Epithelial cell of proximal tubule (primary cell): ENCODE data around the gene ARHGEF25. TPM values are rescaled to one million over a fixed set of nuclear protein-coding genes. Genes with fewer than 3 reads are reported as not detected.

Source experiments
- DNase-seq: peaks from one replicate; pipeline ENCODE4 v3.0.0-alpha.2; 2011; ENCODE audit warnings: low read depth
- H3K4me3 ChIP-seq: 2 replicates; pipeline ENCODE4 v1.5.1; 2011; ENCODE audit warnings: low read depth, mild to moderate bottlenecking, low read length
- total RNA-seq: library from RNA; depleted of rRNA; stranded (reverse); fragments of >200 nt; gene quantifications from 2 replicates; pipeline ENCODE4 v1.2.3, GENCODE V29; 2015
- TF ChIP-seq, protein P1 (sequence below): conservative IDR thresholded peaks from 2 replicates; pipeline ENCODE4 v1.5.1; 2012; ENCODE audit warnings: low read depth, mild to moderate bottlenecking, low read length

ARHGEF25 gene
- total RNA-seq, 1 donor from 2014 or later, result 6.2 TPM

DNA sequence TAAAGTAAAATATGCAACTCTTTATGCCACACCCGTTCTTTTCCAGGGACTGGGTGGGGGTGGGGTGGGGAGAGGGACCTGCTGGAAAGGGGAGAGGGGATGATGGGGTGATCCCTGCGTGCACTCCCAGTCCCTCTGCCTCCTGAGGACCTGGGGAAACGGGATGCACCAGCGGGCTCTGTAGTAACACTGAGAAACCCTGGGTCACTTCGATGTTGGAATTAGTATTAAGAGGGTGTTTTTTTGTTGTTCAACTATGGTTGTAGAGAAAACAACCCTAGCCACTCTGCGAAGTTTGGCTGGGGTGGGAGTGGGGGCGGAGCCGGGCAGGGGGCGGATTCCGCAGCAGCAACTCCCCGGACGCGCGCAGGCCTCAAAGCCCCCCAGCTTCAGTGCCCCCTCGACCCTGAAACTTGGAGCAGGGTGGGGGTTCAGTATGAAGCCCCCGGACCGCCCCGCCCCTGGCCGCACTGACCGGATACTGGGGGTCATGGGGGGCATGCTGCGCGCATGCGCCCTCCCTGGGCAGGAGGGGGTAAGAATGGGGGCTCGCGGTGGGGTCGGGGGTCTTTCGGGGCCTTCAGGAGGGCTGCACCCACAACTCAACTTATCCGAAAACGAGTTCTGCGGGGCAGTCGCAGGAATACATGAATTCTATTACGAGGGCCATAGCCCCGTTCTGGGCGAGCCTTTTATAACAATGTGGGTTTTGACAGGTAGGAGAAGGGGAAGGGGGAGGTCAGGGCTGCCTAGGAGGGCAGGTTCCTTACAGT is 1.3 kb upstream of the ARHGEF25 start:
- TF ChIP-seq, protein P1, sequence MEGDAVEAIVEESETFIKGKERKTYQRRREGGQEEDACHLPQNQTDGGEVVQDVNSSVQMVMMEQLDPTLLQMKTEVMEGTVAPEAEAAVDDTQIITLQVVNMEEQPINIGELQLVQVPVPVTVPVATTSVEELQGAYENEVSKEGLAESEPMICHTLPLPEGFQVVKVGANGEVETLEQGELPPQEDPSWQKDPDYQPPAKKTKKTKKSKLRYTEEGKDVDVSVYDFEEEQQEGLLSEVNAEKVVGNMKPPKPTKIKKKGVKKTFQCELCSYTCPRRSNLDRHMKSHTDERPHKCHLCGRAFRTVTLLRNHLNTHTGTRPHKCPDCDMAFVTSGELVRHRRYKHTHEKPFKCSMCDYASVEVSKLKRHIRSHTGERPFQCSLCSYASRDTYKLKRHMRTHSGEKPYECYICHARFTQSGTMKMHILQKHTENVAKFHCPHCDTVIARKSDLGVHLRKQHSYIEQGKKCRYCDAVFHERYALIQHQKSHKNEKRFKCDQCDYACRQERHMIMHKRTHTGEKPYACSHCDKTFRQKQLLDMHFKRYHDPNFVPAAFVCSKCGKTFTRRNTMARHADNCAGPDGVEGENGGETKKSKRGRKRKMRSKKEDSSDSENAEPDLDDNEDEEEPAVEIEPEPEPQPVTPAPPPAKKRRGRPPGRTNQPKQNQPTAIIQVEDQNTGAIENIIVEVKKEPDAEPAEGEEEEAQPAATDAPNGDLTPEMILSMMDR, result no peak
- H3K4me3 ChIP-seq, result no peak overlapping the region
- no peak for DNase-seq

DNA sequence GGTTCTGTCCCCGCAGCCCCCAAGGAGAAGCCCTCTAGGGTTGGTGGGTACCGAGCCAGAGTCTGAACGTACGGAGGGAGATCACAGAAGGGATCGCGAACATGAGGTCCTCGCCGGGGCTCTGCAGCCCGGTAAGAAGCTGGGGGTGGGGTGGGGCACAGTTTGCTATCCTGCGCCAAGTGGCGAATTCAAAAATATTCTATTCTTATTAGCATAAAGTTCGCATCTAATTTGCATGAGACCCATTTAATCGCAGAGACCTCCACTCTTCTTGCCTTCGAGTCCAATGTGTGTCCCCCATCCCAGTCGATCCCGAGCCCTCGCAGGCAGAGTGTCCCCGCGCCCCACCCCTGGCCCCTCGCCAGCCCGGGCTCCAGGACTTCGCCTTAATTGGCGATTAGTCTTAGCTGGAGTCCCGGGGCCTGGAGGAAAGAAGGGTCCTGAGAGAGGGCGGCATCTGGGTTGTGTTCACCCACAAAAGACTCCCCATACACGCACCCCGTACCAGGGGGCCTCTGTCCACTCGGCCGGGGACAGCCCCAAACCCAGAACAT is 604 bp upstream of the ARHGEF25 start:
- peak overlapping the region; percentile 60 for H3K4me3 ChIP-seq
- no peak for DNase-seq
- TF ChIP-seq, protein P1, result no peak

DNA sequence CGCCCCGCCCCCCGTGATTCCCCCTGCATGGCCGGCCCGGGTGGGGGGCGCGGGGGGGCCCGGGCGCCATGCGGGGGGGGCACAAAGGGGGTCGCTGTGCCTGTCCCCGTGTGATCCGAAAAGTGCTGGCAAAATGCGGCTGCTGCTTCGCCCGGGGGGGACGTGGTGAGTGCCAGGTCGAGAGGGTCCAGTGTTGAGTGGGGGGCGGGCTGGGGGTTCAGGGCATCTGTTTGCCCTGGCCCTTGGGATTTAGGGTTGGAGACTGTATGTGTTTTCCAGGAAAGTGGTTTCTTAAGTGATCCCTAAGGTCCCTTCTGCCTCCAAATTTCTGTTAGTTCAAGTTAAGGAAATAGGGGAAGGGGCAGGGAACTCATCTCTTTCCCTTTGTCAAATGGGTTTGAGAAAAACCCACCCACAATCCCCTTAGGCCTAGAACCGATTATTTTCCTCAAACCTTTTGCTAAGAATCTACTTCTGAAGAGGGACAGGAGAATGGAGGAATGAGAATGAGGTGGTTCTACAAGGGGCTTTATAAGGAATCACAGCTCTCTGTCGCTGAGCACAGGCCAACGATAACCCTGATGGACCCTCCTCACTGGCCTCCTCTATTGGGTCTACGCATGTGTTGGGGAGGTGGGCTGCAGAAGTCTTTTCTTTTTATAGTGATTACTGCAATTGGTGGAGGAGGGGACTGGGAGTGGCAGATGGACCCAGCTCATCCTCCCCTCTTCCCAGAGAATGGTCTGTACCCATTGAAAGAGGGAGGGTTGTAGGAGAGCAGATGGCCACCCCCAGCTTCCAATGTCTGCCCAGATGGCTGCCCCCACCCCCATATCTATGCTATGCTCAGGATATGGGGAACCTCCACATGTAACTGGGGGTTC is 834 bp downstream of the ARHGEF25 start:
- TF ChIP-seq, protein P1, result no peak
- peak overlapping the region; percentile 60 for H3K4me3 ChIP-seq
- no peak for DNase-seq

DNA sequence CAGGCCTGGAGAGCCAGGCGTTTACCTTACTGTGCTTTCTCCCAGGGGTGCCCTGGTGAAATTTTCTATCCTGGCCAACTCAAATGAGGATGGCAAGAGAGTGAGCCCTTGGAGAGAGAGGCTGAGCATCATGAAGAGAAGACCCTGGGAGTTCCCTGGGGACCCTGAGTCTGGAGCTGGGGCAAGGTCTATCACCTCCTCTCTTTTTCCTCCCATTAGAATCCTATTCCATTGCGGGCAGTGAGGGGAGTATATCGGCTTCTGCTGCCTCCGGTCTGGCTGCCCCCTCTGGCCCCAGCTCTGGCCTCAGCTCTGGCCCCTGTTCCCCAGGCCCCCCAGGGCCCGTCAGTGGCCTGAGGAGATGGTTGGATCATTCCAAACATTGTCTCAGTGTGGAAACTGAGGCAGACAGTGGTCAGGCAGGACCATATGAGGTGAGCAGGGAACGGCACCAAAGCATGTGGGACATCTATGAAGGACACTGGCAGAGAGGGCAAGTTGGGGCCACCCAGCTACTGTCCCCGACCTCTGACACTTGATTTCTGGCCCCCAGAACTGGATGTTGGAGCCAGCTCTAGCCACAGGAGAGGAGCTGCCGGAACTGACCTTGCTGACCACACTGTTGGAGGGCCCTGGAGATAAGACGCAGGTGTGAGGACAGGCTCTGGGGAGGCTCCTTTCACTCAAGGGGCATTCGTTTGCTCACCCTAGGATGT is 1.6 kb downstream of the ARHGEF25 start:
- no peak overlapping the region for H3K4me3 ChIP-seq
- DNase-seq, result no peak
- TF ChIP-seq, protein P1, result no peak

DNA sequence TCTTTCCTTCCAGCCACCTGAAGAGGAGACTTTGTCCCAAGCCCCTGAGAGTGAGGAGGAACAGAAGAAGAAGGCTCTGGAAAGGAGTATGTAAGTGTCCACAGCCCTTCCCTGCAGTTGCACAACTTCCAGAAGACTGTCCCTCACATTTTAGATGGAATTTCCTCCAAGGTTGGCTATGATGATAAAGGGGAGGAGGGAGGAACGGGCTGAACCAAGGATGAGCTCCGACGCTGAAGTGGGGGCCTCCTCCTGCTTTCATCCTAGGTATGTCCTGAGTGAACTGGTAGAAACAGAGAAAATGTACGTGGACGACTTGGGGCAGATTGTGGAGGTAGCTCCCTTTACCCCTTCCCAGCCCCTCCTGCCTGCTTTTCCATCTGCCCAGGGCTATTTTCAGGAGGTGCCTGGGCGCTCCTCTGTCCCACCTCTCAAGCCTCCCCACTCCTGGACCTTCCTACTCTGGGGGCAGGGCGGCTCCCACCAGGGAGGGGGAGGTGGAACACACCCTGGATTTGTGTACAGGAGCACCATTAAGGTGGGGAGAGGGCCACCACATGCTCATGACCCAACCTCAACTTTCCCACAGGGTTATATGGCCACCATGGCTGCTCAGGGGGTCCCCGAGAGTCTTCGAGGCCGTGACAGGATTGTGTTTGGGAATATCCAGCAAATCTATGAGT is 2.3 kb downstream of the ARHGEF25 start:
- H3K4me3 ChIP-seq, result no peak overlapping the region
- TF ChIP-seq, protein P1, result no peak
- DNase-seq, result no peak
